Fibroblast of lung (primary cell): ENCODE data around the gene UBN1.

Experiments
- EZH2 ChIP-seq: IDR thresholded peaks from 2 replicates; pipeline ENCODE4 v1.5.1; 2012; ENCODE audit warnings: low read length, control low read depth, mild to moderate bottlenecking; ENCODE audit errors: missing control alignments
- TF ChIP-seq, protein P1 (sequence below), 2 donors: IDR thresholded peaks in 1 of 2; conservative IDR thresholded peaks in 1 of 2; 1 replicate in 1 of 2; 2 replicates in 1 of 2; pipeline ENCODE4 v1.5.1; 2011 to 2012; ENCODE audit warnings: low read length in 2 of 2, control low read depth in 1 of 2, inconsistent platforms in 1 of 2, low read depth in 1 of 2, mild to moderate bottlenecking in 1 of 2

DNA sequence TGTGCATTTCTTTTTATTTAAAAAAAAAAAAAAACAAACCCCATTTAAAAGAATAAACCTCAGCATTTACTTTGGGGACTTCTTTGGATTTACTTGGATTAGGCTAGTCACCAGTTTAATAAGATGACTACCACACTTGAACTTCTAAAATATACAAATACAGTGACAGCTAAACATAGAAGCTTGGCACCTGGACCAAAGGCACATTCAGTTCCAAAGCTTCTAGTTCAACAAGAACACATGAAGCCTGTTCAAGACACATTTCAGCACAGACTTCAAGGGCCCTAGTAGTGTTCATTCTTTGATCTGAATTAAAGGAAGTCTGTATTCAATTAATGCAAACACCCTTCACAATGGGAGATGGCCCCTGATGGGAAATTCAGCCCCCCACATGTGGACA lies 33.2 kb upstream of the UBN1 start:
- TF ChIP-seq, protein P1, sequence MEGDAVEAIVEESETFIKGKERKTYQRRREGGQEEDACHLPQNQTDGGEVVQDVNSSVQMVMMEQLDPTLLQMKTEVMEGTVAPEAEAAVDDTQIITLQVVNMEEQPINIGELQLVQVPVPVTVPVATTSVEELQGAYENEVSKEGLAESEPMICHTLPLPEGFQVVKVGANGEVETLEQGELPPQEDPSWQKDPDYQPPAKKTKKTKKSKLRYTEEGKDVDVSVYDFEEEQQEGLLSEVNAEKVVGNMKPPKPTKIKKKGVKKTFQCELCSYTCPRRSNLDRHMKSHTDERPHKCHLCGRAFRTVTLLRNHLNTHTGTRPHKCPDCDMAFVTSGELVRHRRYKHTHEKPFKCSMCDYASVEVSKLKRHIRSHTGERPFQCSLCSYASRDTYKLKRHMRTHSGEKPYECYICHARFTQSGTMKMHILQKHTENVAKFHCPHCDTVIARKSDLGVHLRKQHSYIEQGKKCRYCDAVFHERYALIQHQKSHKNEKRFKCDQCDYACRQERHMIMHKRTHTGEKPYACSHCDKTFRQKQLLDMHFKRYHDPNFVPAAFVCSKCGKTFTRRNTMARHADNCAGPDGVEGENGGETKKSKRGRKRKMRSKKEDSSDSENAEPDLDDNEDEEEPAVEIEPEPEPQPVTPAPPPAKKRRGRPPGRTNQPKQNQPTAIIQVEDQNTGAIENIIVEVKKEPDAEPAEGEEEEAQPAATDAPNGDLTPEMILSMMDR (conservative IDR thresholded peaks at IDR 0.05 in 1 of 2, IDR thresholded peaks at IDR 0.05 in 1 of 2; ENCODE audit: low read depth in 1 of 2, low read length in 2 of 2), result no peak
- no peak for TF ChIP-seq EZH2
